SH-SY5Y (cell line): Measurements from ENCODE around the gene DBN1.
A peak's percentile ranks its signal among the peaks of the same experiment; 100 is the strongest.

Experiments
- GATA2 ChIP-seq: IDR thresholded peaks from 2 replicates; pipeline ENCODE4 v1.6.1; 2011; ENCODE audit warnings: mild to moderate bottlenecking, low read depth, low read length
- GATA3 ChIP-seq: IDR thresholded peaks from 2 replicates; pipeline ENCODE4 v1.6.1; 2011; ENCODE audit warnings: low read depth, mild to moderate bottlenecking, low read length, moderate library complexity

Gene DBN1

GRCh38 chr5:177490311-177490991, 17.0 kb upstream of the DBN1 start:
- TF ChIP-seq GATA2 (no peak), GATA3 (no peak)

- TF ChIP-seq GATA3 (no peak), GATA2 (no peak)
Observed at GRCh38 chr5:177489119-177489716, 15.8 kb upstream of the DBN1 start.

- TF ChIP-seq GATA2 (no peak), GATA3 (no peak)
Observed at GRCh38 chr5:177487975-177488374, 14.5 kb upstream of the DBN1 start.

GRCh38 chr5:177487144-177487543, 13.7 kb upstream of the DBN1 start:
- TF ChIP-seq GATA2 (no peak), GATA3 (no peak)

- TF ChIP-seq GATA2: no peak
- no peak for TF ChIP-seq GATA3
Observed at GRCh38 chr5:177486256-177486655, 12.8 kb upstream of the DBN1 start.

- TF ChIP-seq GATA2 (no peak), GATA3 (no peak)
Observed at GRCh38 chr5:177484902-177485549, 11.6 kb upstream of the DBN1 start.

GRCh38 chr5:177483994-177484901, 10.8 kb upstream of the DBN1 start:
- no peak for TF ChIP-seq GATA3
- TF ChIP-seq GATA2: no peak

GRCh38 chr5:177483042-177483441, 9.6 kb upstream of the DBN1 start:
- no peak for TF ChIP-seq GATA2
- TF ChIP-seq GATA3: no peak

- TF ChIP-seq GATA2: no peak
- no peak for TF ChIP-seq GATA3
Observed at GRCh38 chr5:177482359-177482795, 8.9 kb upstream of the DBN1 start.

GRCh38 chr5:177479774-177480173, 6.3 kb upstream of the DBN1 start:
- TF ChIP-seq GATA2 (no peak), GATA3 (no peak)

- TF ChIP-seq GATA2: peak; percentile 65
- no peak for TF ChIP-seq GATA3
Observed at GRCh38 chr5:177478711-177479646, 5.5 kb upstream of the DBN1 start.

- TF ChIP-seq GATA3 (no peak), GATA2 (no peak)
Observed at GRCh38 chr5:177477701-177478477, 4.5 kb upstream of the DBN1 start.

GRCh38 chr5:177476531-177477233, 3.2 kb upstream of the DBN1 start:
- TF ChIP-seq GATA3 (no peak), GATA2 (no peak)
